MM.1S (cell line): ENCODE results near the gene NCOR2.

Experiments used
- DNase-seq: peaks from one replicate; pipeline ENCODE4 v3.0.0-alpha.2; 2015
- H2AFZ ChIP-seq: fragments of 300-600 bp; sonication (generic); 2 replicates; pipeline ENCODE4 v1.6.0; 2016; ENCODE audit warnings: antibody characterized with exemption, low read length
- H3F3A ChIP-seq: fragments of 300-600 bp; sonication (generic); 2 replicates; pipeline ENCODE4 v1.6.1; 2016; ENCODE audit warnings: mild to moderate bottlenecking, antibody characterized with exemption, low read length, moderate library complexity, mixed read lengths; ENCODE audit not compliant: insufficient read depth
- H3K27ac ChIP-seq: fragments of 300-600 bp; sonication (generic); 2 replicates; pipeline ENCODE4 v1.5.1; 2016; ENCODE audit warnings: mild to moderate bottlenecking, low read length
- H3K27me3 ChIP-seq: fragments of 300-600 bp; sonication (generic); replicated peaks from 2 replicates; pipeline ENCODE4 v1.6.0; 2016; ENCODE audit warnings: low read length; ENCODE audit not compliant: insufficient read depth
- H3K36me3 ChIP-seq: fragments of 300-600 bp; sonication (generic); replicated peaks from 2 replicates; pipeline ENCODE4 v1.6.1; 2016; ENCODE audit warnings: mild to moderate bottlenecking, low read length, mixed read lengths; ENCODE audit not compliant: insufficient read depth
- H3K4me1 ChIP-seq: fragments of 300-600 bp; sonication (generic); 2 replicates; pipeline ENCODE4 v1.6.1; 2016; ENCODE audit warnings: low read length, mixed read lengths
- H3K4me2 ChIP-seq: fragments of 300-600 bp; sonication (generic); 2 replicates; pipeline ENCODE4 v1.6.0; 2016; ENCODE audit warnings: low read depth, low read length
- H3K4me3 ChIP-seq: fragments of 300-600 bp; sonication (generic); 2 replicates; pipeline ENCODE4 v1.5.1; 2016; ENCODE audit warnings: low read length, mixed read lengths
- H3K79me2 ChIP-seq: fragments of 300-600 bp; sonication (generic); 2 replicates; pipeline ENCODE4 v1.6.1; 2016; ENCODE audit warnings: mixed run types, low read length, mixed read lengths
- H3K9ac ChIP-seq: fragments of 300-600 bp; sonication (generic); 2 replicates; pipeline ENCODE4 v1.6.1; 2016; ENCODE audit warnings: low read length, mixed read lengths
- H3K9me2 ChIP-seq: fragments of 300-600 bp; sonication (generic); replicated peaks from 2 replicates; pipeline ENCODE4 v1.6.1; 2016; ENCODE audit warnings: mild to moderate bottlenecking, low read length, mixed read lengths; ENCODE audit not compliant: insufficient read depth
- H3K9me3 ChIP-seq: fragments of 300-600 bp; sonication (generic); replicated peaks from 2 replicates; pipeline ENCODE4 v1.6.1; 2016; ENCODE audit warnings: mild to moderate bottlenecking, low read length, mixed read lengths; ENCODE audit not compliant: insufficient read depth
- H4K20me1 ChIP-seq: fragments of 300-600 bp; sonication (generic); 2 replicates; pipeline ENCODE4 v1.6.1; 2016; ENCODE audit warnings: mild to moderate bottlenecking, low read length, moderate library complexity, mixed read lengths; ENCODE audit not compliant: insufficient read depth
- EZH2 ChIP-seq: fragments of 300-600 bp; sonication (generic); optimal IDR thresholded peaks from 2 replicates; pipeline ENCODE3; 2017; ENCODE audit warnings: low read depth, mild to moderate bottlenecking, antibody characterized with exemption, low read length, mixed read lengths
- EZH2phosphoT487 ChIP-seq: fragments of 300-600 bp; sonication (generic); IDR thresholded peaks from 2 replicates; pipeline ENCODE4 v1.6.1; 2018; ENCODE audit warnings: antibody characterized with exemption, low read length
- TF ChIP-seq, protein P1 (sequence below): fragments of 300-600 bp; sonication (generic); IDR thresholded peaks from 2 replicates; pipeline ENCODE4 v1.5.1; 2016; ENCODE audit warnings: antibody characterized with exemption, low read length, mixed read lengths

Gene NCOR2

DNA sequence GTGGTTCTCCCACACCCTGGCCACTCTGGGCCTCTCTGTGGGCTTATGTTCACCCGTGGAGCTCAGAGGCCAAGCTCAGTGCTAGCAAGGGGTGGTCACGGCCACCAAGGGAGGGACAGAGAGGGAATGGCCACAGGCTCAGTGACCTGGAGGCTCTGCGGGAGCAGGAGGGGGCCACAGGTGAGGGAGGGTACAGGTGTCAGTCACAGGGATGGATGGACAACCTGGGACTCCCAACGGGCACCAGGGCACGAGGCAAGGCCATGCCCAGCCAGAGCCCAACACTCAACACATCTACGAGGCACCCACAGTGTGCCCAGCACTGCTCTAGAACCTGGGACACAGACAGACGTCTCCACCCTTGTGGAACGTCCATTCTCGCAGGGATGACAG, 11.3 kb downstream of the NCOR2 start:
- Histone ChIP-seq H3K36me3 (no peaks in the 10 kb centered on the region), H3K4me1 (no peaks in the 10 kb centered on the region)

DNA sequence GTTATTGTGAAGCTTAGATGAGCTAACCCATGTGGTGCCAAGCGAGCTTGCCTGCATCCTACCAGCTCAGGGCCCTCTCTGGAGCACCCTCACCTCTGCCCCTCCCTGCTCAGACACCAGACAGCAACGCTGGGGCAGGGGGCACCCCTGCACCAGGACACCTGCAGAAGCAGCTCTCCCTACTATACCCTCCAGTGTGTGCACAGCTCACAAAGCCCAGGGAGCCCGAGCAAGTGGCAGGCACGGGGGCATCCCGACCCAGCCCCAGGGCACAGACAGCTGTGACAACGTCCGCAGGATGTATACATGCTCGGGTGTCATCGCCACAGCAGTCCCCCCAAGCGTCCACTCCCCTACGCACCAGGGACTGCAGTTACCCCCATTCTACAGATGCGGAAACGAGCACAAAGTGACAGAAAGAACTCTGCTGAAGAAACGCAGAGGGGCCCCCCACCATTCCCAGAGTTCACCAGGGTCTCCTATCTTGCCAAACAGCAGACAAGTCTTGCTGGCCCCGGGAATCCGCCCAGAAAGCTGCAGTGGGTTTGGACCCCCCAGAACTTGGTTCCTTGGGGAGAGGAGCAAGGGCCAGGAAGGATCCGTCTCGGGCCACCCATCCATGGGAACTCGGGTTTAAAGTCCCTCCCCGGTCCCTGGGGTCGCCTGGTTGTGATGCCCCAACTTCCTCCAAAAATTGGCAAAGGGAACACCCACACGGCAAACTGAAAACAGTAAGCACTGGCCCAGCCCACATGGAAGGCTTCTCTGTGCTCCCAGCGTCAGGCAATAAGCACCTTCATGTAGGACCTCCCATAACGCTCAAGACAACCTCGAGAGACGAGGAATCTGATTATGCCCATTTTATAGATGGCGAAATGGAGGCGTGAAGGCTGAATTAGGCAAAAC, 12.0 kb downstream of the NCOR2 start:
- no peaks in the 10 kb centered on the region for H3K27me3 ChIP-seq
- H3K27ac ChIP-seq = no peak overlapping the region
- no peaks in the 10 kb centered on the region for H3K9me2 ChIP-seq
- H3F3A ChIP-seq = no peaks in the 10 kb centered on the region
- H3K4me3 ChIP-seq = no peak overlapping the region
- H3K9ac ChIP-seq = no peak overlapping the region
- H3K79me2 ChIP-seq = peaks cover 99% of the 10 kb centered on the region
- no peaks in the 10 kb centered on the region for H3K9me3 ChIP-seq
- TF ChIP-seq, protein P1, sequence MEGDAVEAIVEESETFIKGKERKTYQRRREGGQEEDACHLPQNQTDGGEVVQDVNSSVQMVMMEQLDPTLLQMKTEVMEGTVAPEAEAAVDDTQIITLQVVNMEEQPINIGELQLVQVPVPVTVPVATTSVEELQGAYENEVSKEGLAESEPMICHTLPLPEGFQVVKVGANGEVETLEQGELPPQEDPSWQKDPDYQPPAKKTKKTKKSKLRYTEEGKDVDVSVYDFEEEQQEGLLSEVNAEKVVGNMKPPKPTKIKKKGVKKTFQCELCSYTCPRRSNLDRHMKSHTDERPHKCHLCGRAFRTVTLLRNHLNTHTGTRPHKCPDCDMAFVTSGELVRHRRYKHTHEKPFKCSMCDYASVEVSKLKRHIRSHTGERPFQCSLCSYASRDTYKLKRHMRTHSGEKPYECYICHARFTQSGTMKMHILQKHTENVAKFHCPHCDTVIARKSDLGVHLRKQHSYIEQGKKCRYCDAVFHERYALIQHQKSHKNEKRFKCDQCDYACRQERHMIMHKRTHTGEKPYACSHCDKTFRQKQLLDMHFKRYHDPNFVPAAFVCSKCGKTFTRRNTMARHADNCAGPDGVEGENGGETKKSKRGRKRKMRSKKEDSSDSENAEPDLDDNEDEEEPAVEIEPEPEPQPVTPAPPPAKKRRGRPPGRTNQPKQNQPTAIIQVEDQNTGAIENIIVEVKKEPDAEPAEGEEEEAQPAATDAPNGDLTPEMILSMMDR = no peak
- TF ChIP-seq EZH2phosphoT487 (no peak), EZH2 (no peak)
- no peaks in the 10 kb centered on the region for H3K36me3 ChIP-seq
- no peak for DNase-seq
- no peaks in the 10 kb centered on the region; the same call in 1 of the 2 replicates for H4K20me1 ChIP-seq
- no peak overlapping the region for H3K4me2 ChIP-seq
- no peaks in the 10 kb centered on the region for H3K4me1 ChIP-seq
- H2AFZ ChIP-seq = no peak overlapping the region

More for the DNA sequence above, 11.3 kb downstream of the NCOR2 start:
- TF ChIP-seq, protein P1 = no peak
- no peak for TF ChIP-seq EZH2phosphoT487
- no peak for TF ChIP-seq EZH2
- no peaks in the 10 kb centered on the region; the same call in 1 of the 2 replicates for H4K20me1 ChIP-seq
- H3K4me2 ChIP-seq = no peak overlapping the region
- H2AFZ ChIP-seq = no peak overlapping the region
- no peaks in the 10 kb centered on the region for H3K9me2 ChIP-seq
- H3K79me2 ChIP-seq = peaks cover 99% of the 10 kb centered on the region
- H3K9ac ChIP-seq = no peak overlapping the region
- no peak overlapping the region for H3K27ac ChIP-seq
- H3K9me3 ChIP-seq = no peaks in the 10 kb centered on the region
- H3K4me3 ChIP-seq = no peak overlapping the region
- no peak for DNase-seq
- no peaks in the 10 kb centered on the region for H3K27me3 ChIP-seq
- H3F3A ChIP-seq = no peaks in the 10 kb centered on the region

DNA sequence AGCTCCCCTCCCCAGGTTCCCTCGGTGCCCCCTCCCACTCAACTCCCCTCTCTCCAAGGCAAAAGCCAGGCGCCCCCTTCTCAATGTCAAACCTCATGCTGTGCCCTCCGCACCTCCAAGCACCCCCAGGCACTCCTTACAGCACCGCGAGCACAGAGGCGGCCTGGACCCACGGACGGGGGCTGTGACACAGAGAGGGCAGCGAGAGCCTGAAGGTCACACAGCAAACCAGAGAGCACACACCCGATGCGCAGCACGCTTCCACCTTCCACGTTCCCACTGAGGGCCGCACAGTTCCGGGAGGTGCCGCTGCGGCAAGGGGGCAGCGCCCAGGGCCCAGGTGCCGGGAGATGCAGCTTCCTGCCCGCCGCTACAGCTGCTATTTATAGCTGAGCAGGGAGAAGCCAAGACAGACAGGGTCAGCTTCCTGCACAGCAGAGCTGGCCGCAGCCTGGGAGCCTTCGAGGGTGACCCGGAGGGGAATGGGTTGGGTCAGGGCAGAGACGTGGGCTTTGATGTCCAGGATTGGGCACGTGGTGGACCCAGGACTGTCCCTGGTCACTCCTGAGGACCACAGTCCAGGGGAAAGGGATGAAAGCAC, 12.9 kb downstream of the NCOR2 start:
- H3F3A ChIP-seq = no peaks in the 10 kb centered on the region
- H2AFZ ChIP-seq = no peak overlapping the region
- no peaks in the 10 kb centered on the region for H3K4me1 ChIP-seq
- no peaks in the 10 kb centered on the region for H3K27me3 ChIP-seq
- H3K9ac ChIP-seq = no peak overlapping the region
- no peaks in the 10 kb centered on the region for H3K36me3 ChIP-seq
- DNase-seq = no peak
- no peak overlapping the region for H3K4me3 ChIP-seq
- H3K27ac ChIP-seq = no peak overlapping the region
- TF ChIP-seq, protein P1 = no peak
- TF ChIP-seq EZH2phosphoT487 (no peak), EZH2 (no peak)
- peaks cover 99% of the 10 kb centered on the region for H3K79me2 ChIP-seq
- H4K20me1 ChIP-seq = no peaks in the 10 kb centered on the region; the same call in 1 of the 2 replicates
- no peaks in the 10 kb centered on the region for H3K9me3 ChIP-seq
- H3K9me2 ChIP-seq = no peaks in the 10 kb centered on the region
- no peak overlapping the region for H3K4me2 ChIP-seq
